Heart left ventricle (tissue), 16 donors: ENCODE results near the gene GSAP. TPM values are rescaled to one million over a fixed set of nuclear protein-coding genes. Genes with fewer than 3 reads are reported as not detected.

Experiments
- ATAC-seq, 4 donors: fragments of 200-7000 bp; cut with Tn5 transposase; one replicate each; pipeline ENCODE4 v1.9.1; 2020 to 2022; ENCODE audit warnings: moderate library complexity in 4 of 4, mild to moderate bottlenecking in 3 of 4, moderate number of reproducible peaks in 1 of 4
- DNase-seq, 5 donors: peaks; one replicate each; pipeline ENCODE4 v3.0.0-alpha.2; 2020
- H3K27ac ChIP-seq, 12 donors: fragments of 200-600 bp; sonication (generic) in 4 of 12; one replicate each; pipeline versions ENCODE4 v1.5.0 to v1.8.0; 2016 to 2022; ENCODE audit warnings: mild to moderate bottlenecking in 2 of 12
- H3K27me3 ChIP-seq, 9 donors: fragments of 200-600 bp; sonication (generic) in 2 of 9; one replicate each; pipeline versions ENCODE4 v1.5.1 to v1.8.0; 2016 to 2022; ENCODE audit warnings: mild to moderate bottlenecking in 3 of 9
- H3K36me3 ChIP-seq, 9 donors: fragments of 200-600 bp; sonication (generic) in 2 of 9; one replicate each; pipeline versions ENCODE4 v1.5.0 to v1.8.0; 2018 to 2022; ENCODE audit warnings: mild to moderate bottlenecking in 2 of 9
- H3K4me1 ChIP-seq, 12 donors: fragments of 200-600 bp; sonication (generic) in 4 of 12; one replicate each; pipeline versions ENCODE4 v1.5.0 to v1.8.0; 2016 to 2022; ENCODE audit warnings: mild to moderate bottlenecking in 3 of 12
- H3K4me3 ChIP-seq, 12 donors: fragments of 200-600 bp; sonication (generic) in 4 of 12; one replicate each; pipeline versions ENCODE4 v1.5.0 to v1.8.0; 2017 to 2022; ENCODE audit warnings: mild to moderate bottlenecking in 9 of 12, moderate library complexity in 4 of 12
- H3K9me3 ChIP-seq, 12 donors: fragments of 200-600 bp; sonication (generic) in 4 of 12; one replicate each; pipeline versions ENCODE4 v1.5.0 to v1.8.0; 2016 to 2022; ENCODE audit warnings: mild to moderate bottlenecking in 1 of 12
- CTCF ChIP-seq, 12 donors: fragments of 200-600 bp; sonication (generic) in 4 of 12; IDR thresholded peaks; one replicate each; pipeline versions ENCODE4 v1.5.0 to v1.8.0; 2018 to 2022; ENCODE audit warnings: antibody characterized with exemption in 12 of 12, mild to moderate bottlenecking in 5 of 12
- POLR2A ChIP-seq, 2 donors: fragments of 450-650 bp; IDR thresholded peaks; one replicate each; pipeline ENCODE4 v1.6.1; 2017; ENCODE audit warnings: antibody characterized with exemption in 2 of 2, mild to moderate bottlenecking in 2 of 2, moderate library complexity in 2 of 2
- WGBS, 4 donors: extraction: QIAGEN DNeasy Blood & Tissue Kit in 2 of 4; methylation state at CpG; one replicate each; pipeline versions ENCODE4 v1.1.5 to v1.1.7; 2013 to 2018; 5-methylcytosine and 5-hydroxymethylcytosine counted together
- intact Hi-C, 10 donors: fragments of 100-400 bp; cut with DNase I; formaldehyde crosslinking; loops; one replicate each; pipeline versions ENCODE4 v1.11.1 to v1.14.2; 2022
- polyA plus RNA-seq, 2 donors: library from polyadenylated mRNA; stranded (reverse); fragments of 200-250 nt; gene quantifications; one replicate each; pipeline ENCODE4 v1.2.3, GENCODE V29; 2013
- total RNA-seq, 9 donors: library from RNA; depleted of rRNA in 2 of 9; stranded (reverse); fragments of >200 nt in 2 of 9; fragmentation: NEBNext Ultra II Directional in 3 of 9; extraction: Animal tissue kit (Norgen Biotek cat#: 25700) in 3 of 9; gene quantifications; one replicate each; pipeline versions ENCODE4 v1.1.0 to v1.2.4, GENCODE V29; 2016 to 2023
- donor health status: ischemic (EF 13 %, LVEDD 7.1; RV severe dilation, severe dysfunction).
- donor health status: healthy with polysubstance abuse.
- donor health status: DM: no; HTN: yes; CAD: no.
- donor health status: DM: no; HTN: no; CAD: no.
- donor health status: ischemic (EF 25% LVEDD 6.9; RV normal size, moderate dysfunction).
- donor health status: ischemic (EF 25% LVEDD 5.7; RV mildly dilated, moderate dysfunction).
- donor health status: healthy.
- donor health status: DM: yes; HTN: yes; CAD: no.
- donor health status: ischemic (EF 35%, LVEDD 5.7; RV mildly dilated, moderate dysfunction).
- donor health status: nonischemic (EF 11% LVEDD 7.7; RV severe dilation, severe dysfunction).
- donor health status: DM: yes; HTN: yes; CAD: no.
- donor health status: PGD.
- donor health status: ischemic (EF 29% LVEDD 5.4; RV normal size, mild dysfunction).
- donor health status: nonischemic (EF 23%, LVEDD 6.1; RV moderate dilation, normal function).

The GSAP gene
- total and polyA plus RNA-seq, 11 donors, result 1.7 to 24.9 (median 6.5) TPM

GRCh38 chr7:77426521-77427051 is 10.4 kb upstream of the GSAP start:
- intact Hi-C loops, result loop anchor here in 1 of 10 donors (10.0 kb wide), 1 partner anchor 108 kb away; the partner anchor contains the start of gene PTPN12
- no peak for DNase-seq
- Histone ChIP-seq H3K36me3 (no peaks in the 10 kb centered on the region), H3K9me3 (no peaks in the 10 kb centered on the region), H3K27me3 (no peaks in the 10 kb centered on the region), H3K4me3 (peak overlapping the region in 4 of 12 donors; percentile 10 to 33 (median 27)), H3K4me1 (peaks cover 0 to 55% (median 12%) of the 10 kb centered on the region in 12 donors), H3K27ac (peak overlapping the region in 2 of 12 donors; percentile 11 to 92)
- ATAC-seq, result peak in 1 of 4 donors; percentile 31
- TF ChIP-seq POLR2A (IDR thresholded peaks at IDR 0.05) (no peak), CTCF (IDR thresholded peaks at IDR 0.05) (no peak)
- WGBS, 4 donors, result 41 to 66% (median 53%) methylated on average over 5 of the region's 5 CpGs

GRCh38 chr7:77426052-77426404 is 9.9 kb upstream of the GSAP start:
- H3K27ac ChIP-seq, result peak overlapping the region in 3 of 12 donors; percentile 11 to 92 (median 35)
- intact Hi-C loops, result loop anchor here in 1 of 10 donors (10.0 kb wide), 1 partner anchor 109 kb away; the partner anchor contains the start of gene PTPN12
- H3K4me3 ChIP-seq, result peak overlapping the region in 8 of 12 donors; percentile 1 to 33 (median 14)
- peaks cover 0 to 58% (median 12%) of the 10 kb centered on the region in 12 donors for H3K4me1 ChIP-seq
- DNase-seq (no peak), ATAC-seq (no peak)
- no peak for TF ChIP-seq CTCF (IDR thresholded peaks at IDR 0.05)
- TF ChIP-seq POLR2A (IDR thresholded peaks at IDR 0.05), result no peak
- 59 to 79% (median 73%) methylated on average over 5 of the region's 5 CpGs for WGBS, 4 donors
- no peaks in the 10 kb centered on the region for H3K36me3 ChIP-seq
- H3K27me3 ChIP-seq, result no peaks in the 10 kb centered on the region
- H3K9me3 ChIP-seq, result no peaks in the 10 kb centered on the region

- Histone ChIP-seq H3K36me3 (no peaks in the 10 kb centered on the region), H3K4me3 (peak overlapping the region in 8 of 12 donors; percentile 1 to 33 (median 14)), H3K27me3 (no peaks in the 10 kb centered on the region), H3K9me3 (no peaks in the 10 kb centered on the region), H3K27ac (peak overlapping the region in 2 of 12 donors; percentile 35 to 92), H3K4me1 (peaks cover 0 to 62% (median 12%) of the 10 kb centered on the region in 12 donors)
- intact Hi-C loops, result loop anchor here in 1 of 10 donors (10.0 kb wide), 1 partner anchor 109 kb away; the partner anchor contains the start of gene PTPN12
- WGBS, 4 donors, result 67 to 69% (median 68%) methylated on average over 10 of the region's 10 CpGs
- DNase-seq (no peak), ATAC-seq (peak in 1 of 4 donors; percentile 23)
- TF ChIP-seq POLR2A (IDR thresholded peaks at IDR 0.05) (no peak), CTCF (IDR thresholded peaks at IDR 0.05) (no peak)
These were observed 9.2 kb upstream of the GSAP start for GRCh38 chr7:77425101-77426051.

GRCh38 chr7:77422500-77422899 is 6.4 kb upstream of the GSAP start:
- H3K4me3 ChIP-seq, result no peak overlapping the region
- peaks cover 0 to 41% (median 1%) of the 10 kb centered on the region in 12 donors for H3K4me1 ChIP-seq
- DNase-seq, result no peak
- no peak for TF ChIP-seq POLR2A (IDR thresholded peaks at IDR 0.05)
- TF ChIP-seq CTCF (IDR thresholded peaks at IDR 0.05), result no peak
- no peaks in the 10 kb centered on the region for H3K9me3 ChIP-seq
- intact Hi-C loops, result loop anchor here in 1 of 10 donors (10.0 kb wide), 1 partner anchor 112 kb away; the partner anchor contains the start of gene PTPN12
- no peak overlapping the region for H3K27ac ChIP-seq
- no peaks in the 10 kb centered on the region for H3K27me3 ChIP-seq
- no peak for ATAC-seq
- no peaks in the 10 kb centered on the region for H3K36me3 ChIP-seq
